GM19468 (cell line): ENCODE data around the gene MAPKBP1.

Source experiments
- ATAC-seq: cut with Tn5 transposase; IDR thresholded peaks from one replicate; pipeline ENCODE4 v1.9.1; 2021; ENCODE audit warnings: mild to moderate bottlenecking, moderate library complexity, moderate number of reproducible peaks; ENCODE audit not compliant: unreplicated experiment; ENCODE audit errors: extremely low read depth

MAPKBP1 gene

DNA sequence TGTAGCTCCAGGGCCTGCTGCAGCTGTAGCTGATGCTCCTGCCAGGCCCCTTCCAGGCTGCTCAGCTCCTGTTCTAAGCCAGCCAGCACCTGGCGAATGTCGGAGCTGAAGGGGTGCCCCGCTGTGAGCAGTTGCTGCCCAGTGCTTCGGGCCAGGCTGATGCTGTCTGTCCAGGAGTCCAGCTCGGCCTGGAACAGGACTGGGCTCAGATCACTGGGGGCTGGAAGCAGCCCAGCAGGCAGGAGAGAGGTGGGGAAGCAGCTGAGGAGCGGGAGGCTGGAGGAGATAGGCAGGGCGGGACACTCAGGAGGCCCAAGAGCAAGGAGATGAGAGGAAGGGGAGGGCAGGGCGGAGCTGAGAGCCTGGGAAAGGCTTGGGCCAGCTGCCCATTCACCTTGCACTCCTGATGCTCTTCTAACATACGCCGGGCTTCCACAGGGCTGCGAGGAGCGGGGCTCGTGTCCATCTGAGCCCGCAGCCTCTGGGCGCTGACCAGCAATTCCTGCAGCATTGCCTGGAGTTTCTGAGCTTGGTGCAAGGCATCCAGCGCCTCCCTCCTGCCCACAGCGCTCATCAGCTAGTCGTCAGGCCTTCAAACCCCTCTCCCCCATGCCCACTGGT, 87.6 kb downstream of the MAPKBP1 start:
- ATAC-seq: no peak

- no peak for ATAC-seq
Measured at GRCh38 chr15:41862515-41863116, 88.3 kb downstream of the MAPKBP1 start.

- no peak for ATAC-seq
Measured at GRCh38 chr15:41865490-41866055, 91.3 kb downstream of the MAPKBP1 start.

DNA sequence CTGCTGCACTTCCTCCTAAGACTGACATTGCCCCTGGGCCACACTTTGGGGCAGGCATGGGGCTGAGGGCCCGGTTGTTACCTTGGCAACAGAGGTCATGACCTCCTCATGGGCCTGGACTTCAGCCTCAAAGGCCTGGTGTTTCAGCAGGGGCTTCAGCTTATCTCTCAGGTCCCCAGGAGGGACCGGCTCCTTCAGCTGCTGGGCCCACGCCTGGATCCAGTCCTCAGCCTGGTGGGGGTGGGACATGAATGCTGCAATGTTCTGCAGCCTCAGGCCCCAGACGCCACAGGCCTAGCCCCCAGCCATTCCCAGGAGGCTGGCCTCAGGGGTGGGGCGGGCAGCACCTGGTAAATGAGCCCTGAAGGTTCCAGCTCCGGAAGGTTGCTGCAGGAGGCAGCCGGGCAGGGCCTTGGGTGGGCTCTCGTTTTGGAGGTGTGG, 92.0 kb downstream of the MAPKBP1 start:
- ATAC-seq: no peak

- no peak for ATAC-seq
Measured at GRCh38 chr15:41866872-41867579, 92.7 kb downstream of the MAPKBP1 start.

DNA sequence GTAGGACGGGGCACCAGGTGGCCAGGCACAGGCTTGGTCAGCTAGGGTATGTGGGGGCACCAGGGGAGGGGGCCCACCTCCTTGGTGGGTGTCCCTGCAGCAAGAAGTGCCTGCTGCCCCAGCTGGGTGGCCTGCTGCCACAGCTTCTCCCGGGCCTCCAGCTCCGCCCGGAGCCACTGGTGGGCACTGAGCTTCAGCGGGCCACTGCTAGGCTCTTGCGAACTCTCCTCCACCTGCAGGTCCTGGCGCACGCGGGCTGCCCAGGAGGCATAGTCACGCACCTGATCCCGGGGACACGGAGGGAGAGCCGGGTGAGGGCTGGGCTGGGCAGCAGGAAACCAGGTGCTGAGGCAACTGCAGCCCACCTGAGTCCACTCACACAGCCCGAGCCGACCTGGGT, 94.0 kb downstream of the MAPKBP1 start:
- ATAC-seq: no peak

- ATAC-seq: no peak
Measured at GRCh38 chr15:41869770-41870688, 95.7 kb downstream of the MAPKBP1 start.

GRCh38 chr15:41870689-41871081, 96.4 kb downstream of the MAPKBP1 start:
- no peak for ATAC-seq

- no peak for ATAC-seq
Measured at GRCh38 chr15:41871175-41871905, 97.1 kb downstream of the MAPKBP1 start.

DNA sequence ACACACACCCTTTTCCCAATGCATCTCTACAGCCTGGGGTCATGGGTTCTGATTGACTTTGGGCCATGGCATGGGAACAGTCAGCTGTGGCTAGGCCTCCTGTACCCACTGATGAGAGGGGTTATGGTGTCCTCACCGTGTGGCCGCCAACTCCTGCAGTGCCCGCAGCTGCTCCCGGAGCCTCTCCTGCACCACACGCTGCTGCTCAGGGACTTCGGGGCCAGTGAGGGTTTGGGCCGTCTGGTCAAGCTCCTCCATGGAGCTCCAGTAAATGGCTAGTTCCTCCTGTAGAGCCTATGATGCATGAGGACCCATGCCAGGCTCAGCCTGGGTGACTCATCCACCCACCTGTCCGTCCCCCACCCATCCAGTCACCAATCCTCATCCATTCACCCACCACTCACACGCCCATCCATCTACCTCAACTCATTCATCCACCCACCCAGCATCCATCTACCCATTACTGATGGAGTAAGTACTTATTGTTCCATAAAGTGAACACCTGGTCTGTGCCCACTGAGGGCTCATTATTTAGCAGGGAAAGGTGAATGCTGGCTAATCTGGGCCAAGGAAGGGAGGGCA, 98.0 kb downstream of the MAPKBP1 start:
- ATAC-seq: no peak

DNA sequence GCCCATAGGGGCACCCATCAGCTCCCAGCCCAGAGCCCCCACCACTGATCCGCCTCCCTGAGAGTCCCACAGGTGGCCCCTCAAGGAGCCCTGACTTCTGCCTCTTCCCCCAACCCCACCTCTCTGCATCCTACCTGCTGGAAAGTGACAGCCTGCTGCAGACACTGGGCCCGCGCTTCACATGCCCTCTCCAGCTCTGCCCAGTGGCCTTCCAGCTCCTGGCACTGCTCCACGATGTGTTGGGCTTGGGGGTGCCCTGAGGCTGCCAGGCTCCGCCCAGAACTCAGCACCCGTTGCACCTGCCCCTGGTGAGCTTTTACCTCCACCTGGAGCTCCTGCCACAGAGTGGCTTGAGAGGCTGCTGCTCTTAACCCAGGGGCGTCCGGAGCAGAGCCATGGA, 99.4 kb downstream of the MAPKBP1 start:
- no peak for ATAC-seq

GRCh38 chr15:41874736-41875135, 100.5 kb downstream of the MAPKBP1 start:
- no peak for ATAC-seq

- no peak for ATAC-seq
Measured at GRCh38 chr15:41876007-41876406, 101.7 kb downstream of the MAPKBP1 start.

DNA sequence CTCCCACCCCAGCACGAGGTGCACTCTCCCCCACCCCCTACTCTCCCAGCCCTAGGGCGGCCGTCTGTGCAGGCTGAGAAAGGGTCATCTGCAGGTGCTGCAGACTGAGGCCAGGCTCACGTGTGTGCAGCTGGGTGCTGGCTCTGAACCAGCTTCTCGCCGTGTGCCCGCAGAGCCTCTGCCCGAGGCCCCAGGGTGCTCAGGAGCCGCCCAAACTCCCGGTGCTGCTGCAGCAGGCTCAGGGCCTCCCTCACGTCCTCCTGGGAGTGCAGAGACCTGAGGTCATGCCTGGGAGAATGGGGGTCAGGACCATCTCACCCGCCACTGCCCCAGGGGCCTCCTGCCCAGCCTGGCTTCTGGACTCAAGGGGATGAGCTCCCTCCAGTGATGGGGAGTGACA, 102.4 kb downstream of the MAPKBP1 start:
- no peak for ATAC-seq
